Ovary (tissue), 9 donors: ENCODE data around the gene SUCO. TPM values are rescaled to one million over a fixed set of nuclear protein-coding genes. Genes with fewer than 3 reads are reported as not detected.

Experiments used
- DNase-seq, 5 donors: peaks; one replicate each; pipeline ENCODE4 v3.0.0-alpha.2; 2019 to 2020
- H3K27ac ChIP-seq, 2 donors: fragments of 200-600 bp; one replicate each; pipeline versions ENCODE4 v1.5.1 to v1.8.0; 2019 to 2022
- H3K27me3 ChIP-seq: fragments of 200-600 bp; one replicate; pipeline ENCODE4 v1.8.0; 2022
- H3K36me3 ChIP-seq: fragments of 200-600 bp; sonication (generic); one replicate; pipeline ENCODE4 v1.5.1; 2019
- H3K4me1 ChIP-seq: one replicate; pipeline ENCODE4 v1.8.1; 2013; ENCODE audit warnings: mild to moderate bottlenecking, moderate library complexity; ENCODE audit not compliant: insufficient read depth
- H3K4me3 ChIP-seq: fragments of 200-600 bp; sonication (generic); one replicate; pipeline ENCODE4 v1.5.1; 2017
- H3K9me3 ChIP-seq, 2 donors: fragments of 200-600 bp in 1 of 2; sonication (generic) in 1 of 2; one replicate each; pipeline versions ENCODE4 v1.5.1 to v1.8.1; 2013 to 2019; ENCODE audit warnings: mild to moderate bottlenecking in 1 of 2, moderate library complexity in 1 of 2
- EP300 ChIP-seq: sonication (generic); formaldehyde crosslinking; IDR thresholded peaks from one replicate; pipeline ENCODE4 v1.6.1; 2017; ENCODE audit warnings: antibody characterized with exemption
- POLR2A ChIP-seq: fragments of 450-650 bp; IDR thresholded peaks from one replicate; pipeline ENCODE4 v1.6.1; 2017; ENCODE audit warnings: antibody characterized with exemption, mild to moderate bottlenecking, moderate library complexity
- WGBS, 3 donors: extraction: QIAGEN DNeasy Blood & Tissue Kit in 1 of 3; methylation state at CpG; one replicate each; pipeline versions ENCODE4 v1.1.5 to v1.1.7; 2013 to 2017; 5-methylcytosine and 5-hydroxymethylcytosine counted together
- intact Hi-C, 4 donors: fragments of 100-400 bp; cut with DNase I; formaldehyde crosslinking; loops; one replicate each; pipeline versions ENCODE4 v1.11.0 to v1.15.1; 2022 to 2023
- polyA plus RNA-seq, 2 donors: library from polyadenylated mRNA; stranded (reverse); fragments of 200-250 nt in 1 of 2; fragments of 350-450 nt in 1 of 2; fragmentation: Illumina TruSeq in 1 of 2; extraction: RNeasy Lipid Tissue Mini Kit (QIAGEN cat#74804) in 1 of 2; gene quantifications; one replicate each; pipeline ENCODE4 v1.2.3, GENCODE V29; 2013 to 2014
- total RNA-seq, 7 donors: library from RNA; depleted of rRNA in 2 of 7; stranded (reverse); fragments of >200 nt in 2 of 7; fragmentation: NEBNext Ultra II Directional in 3 of 7; extraction: Animal tissue kit (Norgen Biotek cat#: 25700) in 3 of 7; gene quantifications; one replicate each; pipeline versions ENCODE4 v1.1.0 to v1.2.4, GENCODE V29; 2016 to 2023
- TF ChIP-seq, protein P1 (sequence below), 3 donors: fragments of 450-650 bp in 2 of 3; fragments of 200-600 bp in 1 of 3; IDR thresholded peaks; one replicate each; pipeline versions ENCODE4 v1.5.1 to v1.8.0; 2016 to 2022; ENCODE audit warnings: antibody characterized with exemption in 3 of 3, mild to moderate bottlenecking in 1 of 3
- donor health status: DM: no; HTN: no; CAD: no; lungs with moderate emphysema.
- donor health status: DM: no; HTN: no; CAD: no.
- donor health status: Bipolar disorder and iron deficiency.
- donor health status: DM: yes; HTN: yes; CAD: no.
- donor health status: DM: no; HTN: no; CAD: no.
- donor health status: DM: yes; HTN: yes; CAD: no.

SUCO gene
- total and polyA plus RNA-seq, 9 donors = 14.0 to 68.1 (median 55.5) TPM

- 74 to 78% (median 76%) methylated on average over 8 of the region's 8 CpGs for WGBS, 3 donors
- H3K27me3 ChIP-seq = no peaks in the 10 kb centered on the region
- DNase-seq = no peak
- no peaks in the 10 kb centered on the region for H3K4me1 ChIP-seq
- H3K9me3 ChIP-seq = no peaks in the 10 kb centered on the region
- no peaks in the 10 kb centered on the region for H3K36me3 ChIP-seq
- H3K27ac ChIP-seq = no peak overlapping the region
- H3K4me3 ChIP-seq = no peak overlapping the region
- intact Hi-C loops = no loop called here
- TF ChIP-seq EP300 (no peak), POLR2A (no peak)
- TF ChIP-seq, protein P1, sequence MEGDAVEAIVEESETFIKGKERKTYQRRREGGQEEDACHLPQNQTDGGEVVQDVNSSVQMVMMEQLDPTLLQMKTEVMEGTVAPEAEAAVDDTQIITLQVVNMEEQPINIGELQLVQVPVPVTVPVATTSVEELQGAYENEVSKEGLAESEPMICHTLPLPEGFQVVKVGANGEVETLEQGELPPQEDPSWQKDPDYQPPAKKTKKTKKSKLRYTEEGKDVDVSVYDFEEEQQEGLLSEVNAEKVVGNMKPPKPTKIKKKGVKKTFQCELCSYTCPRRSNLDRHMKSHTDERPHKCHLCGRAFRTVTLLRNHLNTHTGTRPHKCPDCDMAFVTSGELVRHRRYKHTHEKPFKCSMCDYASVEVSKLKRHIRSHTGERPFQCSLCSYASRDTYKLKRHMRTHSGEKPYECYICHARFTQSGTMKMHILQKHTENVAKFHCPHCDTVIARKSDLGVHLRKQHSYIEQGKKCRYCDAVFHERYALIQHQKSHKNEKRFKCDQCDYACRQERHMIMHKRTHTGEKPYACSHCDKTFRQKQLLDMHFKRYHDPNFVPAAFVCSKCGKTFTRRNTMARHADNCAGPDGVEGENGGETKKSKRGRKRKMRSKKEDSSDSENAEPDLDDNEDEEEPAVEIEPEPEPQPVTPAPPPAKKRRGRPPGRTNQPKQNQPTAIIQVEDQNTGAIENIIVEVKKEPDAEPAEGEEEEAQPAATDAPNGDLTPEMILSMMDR (IDR thresholded peaks at IDR 0.05) = no peak
Observed at GRCh38 chr1:172647110-172647564, 114.2 kb downstream of the SUCO start.

GRCh38 chr1:172647987-172648386 is 115.0 kb downstream of the SUCO start:
- Histone ChIP-seq H3K9me3 (no peaks in the 10 kb centered on the region), H3K27me3 (no peaks in the 10 kb centered on the region), H3K4me1 (no peaks in the 10 kb centered on the region), H3K36me3 (no peaks in the 10 kb centered on the region), H3K4me3 (no peak overlapping the region), H3K27ac (no peak overlapping the region)
- 87 to 92% (median 91%) methylated on average over 4 of the region's 4 CpGs for WGBS, 3 donors
- no peak for DNase-seq
- intact Hi-C loops = no loop called here
- no peak for TF ChIP-seq EP300
- TF ChIP-seq POLR2A = no peak
- TF ChIP-seq, protein P1 (IDR thresholded peaks at IDR 0.05) = no peak

GRCh38 chr1:172650474-172651193 is 117.7 kb downstream of the SUCO start:
- H3K27me3 ChIP-seq = no peaks in the 10 kb centered on the region
- H3K27ac ChIP-seq = no peak overlapping the region
- H3K36me3 ChIP-seq = no peaks in the 10 kb centered on the region
- intact Hi-C loops = no loop called here
- H3K9me3 ChIP-seq = no peaks in the 10 kb centered on the region
- TF ChIP-seq POLR2A = no peak
- TF ChIP-seq, protein P1 (IDR thresholded peaks at IDR 0.05) = no peak
- TF ChIP-seq EP300 = no peak
- no peak for DNase-seq
- H3K4me3 ChIP-seq = no peak overlapping the region
- WGBS, 3 donors = 79 to 87% (median 83%) methylated on average over 2 of the region's 2 CpGs
- H3K4me1 ChIP-seq = no peaks in the 10 kb centered on the region

GRCh38 chr1:172653015-172653709 is 120.2 kb downstream of the SUCO start:
- no peak overlapping the region for H3K27ac ChIP-seq
- intact Hi-C loops = no loop called here
- no peaks in the 10 kb centered on the region for H3K4me1 ChIP-seq
- no peaks in the 10 kb centered on the region for H3K27me3 ChIP-seq
- H3K4me3 ChIP-seq = no peak overlapping the region
- WGBS, 3 donors = 37 to 51% (median 45%) methylated on average over 5 of the region's 5 CpGs
- H3K9me3 ChIP-seq = no peaks in the 10 kb centered on the region
- no peak for DNase-seq
- TF ChIP-seq POLR2A (no peak), EP300 (no peak)
- TF ChIP-seq, protein P1 (IDR thresholded peaks at IDR 0.05) = no peak
- no peaks in the 10 kb centered on the region for H3K36me3 ChIP-seq
